ENCODE results near the gene XKR7. TPM values are rescaled to one million over a fixed set of nuclear protein-coding genes. Genes with fewer than 3 reads are reported as not detected.
"Not testable (repeated sequence)": the region's sequence is repeated elsewhere in the genome, so short reads cannot be mapped to it uniquely, and the experiment has no call there.

The XKR7 gene
- total RNA-seq, 1 experiment from 2014 or later, result 1.3 TPM

DNA sequence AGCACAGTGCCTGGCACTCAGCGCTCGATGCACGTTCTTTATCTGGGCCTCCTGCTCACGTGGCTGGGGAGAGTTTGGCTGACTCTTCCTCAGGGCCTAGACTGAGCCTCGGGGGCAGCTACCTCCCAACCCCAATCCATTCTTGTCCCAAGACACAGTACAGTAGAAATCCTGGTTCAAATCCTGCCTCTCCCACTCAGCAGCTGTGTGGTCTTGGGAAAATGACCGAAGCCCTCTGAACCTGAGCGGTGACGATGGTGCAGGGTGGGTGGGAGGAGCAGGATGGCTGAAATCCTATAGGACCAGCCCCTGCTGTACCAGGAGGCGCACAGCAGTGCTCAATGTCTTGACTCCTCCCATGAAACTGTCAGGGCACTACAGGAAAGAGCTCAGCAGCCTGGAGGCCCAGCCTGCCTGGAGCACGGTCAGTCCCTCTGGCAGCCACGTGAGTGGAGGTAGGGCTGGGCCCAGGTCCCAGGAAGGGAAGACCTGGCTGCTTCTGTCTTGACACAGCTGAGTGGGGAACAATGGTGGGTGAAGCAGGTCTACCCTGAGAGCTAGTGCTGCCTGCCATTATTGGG is 47.6 kb upstream of the XKR7 start:
- H2BK120ac ChIP-seq (ENCODE audit: low read depth, low read length, poor library complexity, severe bottlenecking), result no peak overlapping the region
- H3K4me2 ChIP-seq (ENCODE audit: insufficient read depth, insufficient read length, low read length), result no peak overlapping the region
- H2AK5ac ChIP-seq (ENCODE audit: insufficient read length, low read length), result no peak overlapping the region
- no peak overlapping the region for H3K4ac ChIP-seq (ENCODE audit: low read depth, low read length)
- H3K4me1 ChIP-seq (ENCODE audit: insufficient read depth, low read length), result no peaks in the 10 kb centered on the region; the same call in 1 of the 2 replicates
- peak; percentile 75 for DNase-seq
- H3K27me3 Mint-ChIP-seq (ENCODE audit: low read depth), result peaks cover 2% of the 10 kb centered on the region
- no peaks in the 10 kb centered on the region for H3K9me3 ChIP-seq (ENCODE audit: control insufficient read depth, low read depth, low read length)
- H3K4me3 Mint-ChIP-seq, result 0 out of 5 replicates have a peak overlapping the region, but pooled peaks of 1 of the 2 experiments have one; percentile 47
- H3K23ac ChIP-seq (ENCODE audit: insufficient read length, low read depth, low read length), result no peak overlapping the region
- no peak overlapping the region for H3K9ac ChIP-seq (ENCODE audit: extremely low read depth, insufficient read length, low read length)
- peaks cover 0 to 9% (median 0%) of the 10 kb centered on the region in 3 experiments; a peak in 1 of 7 replicates for H3K36me3 Mint-ChIP-seq (ENCODE audit: insufficient read depth in 1 of 3, low read depth in 3 of 3)
- peaks cover 50 to 53% of the 10 kb centered on the region in 2 experiments for H3K4me1 Mint-ChIP-seq
- H3T11ph ChIP-seq (ENCODE audit: low read length), result no peak overlapping the region
- no peak overlapping the region for H4K91ac ChIP-seq (ENCODE audit: insufficient read length, low read depth, low read length)
- no peak overlapping the region for H3K18ac ChIP-seq (ENCODE audit: insufficient read length, low read depth, low read length)
- H3K79me1 ChIP-seq (ENCODE audit: insufficient read depth, low read depth, low read length, poor library complexity, severe bottlenecking), result no peaks in the 10 kb centered on the region
- H4K20me1 ChIP-seq (ENCODE audit: control insufficient read depth, insufficient read depth, insufficient read length), result no peaks in the 10 kb centered on the region
- no peak overlapping the region for H3K56ac ChIP-seq (ENCODE audit: insufficient read length, low read depth, low read length)
- H2AFZ ChIP-seq (ENCODE audit: low read length), result no peak overlapping the region
- peak overlapping the region; percentile 54; the same call in 1 of the 2 replicates for H3K14ac ChIP-seq (ENCODE audit: insufficient read depth, low read length)
- H3K23me2 ChIP-seq (ENCODE audit: insufficient read length, low read depth, low read length, poor library complexity, severe bottlenecking), result no peaks in the 10 kb centered on the region
- H2BK12ac ChIP-seq (ENCODE audit: insufficient read length, low read depth, low read length), result no peak overlapping the region
- no peak overlapping the region for H3K27ac ChIP-seq (ENCODE audit: insufficient read length, low read depth, low read length)
- no peak overlapping the region for H2BK5ac ChIP-seq (ENCODE audit: insufficient read length, low read length)
- no peak overlapping the region for H2BK15ac ChIP-seq (ENCODE audit: low read depth, low read length)
- H4K8ac ChIP-seq (replicated peaks; ENCODE audit: insufficient read length, low read depth, low read length), result no peak overlapping the region
- no peaks in the 10 kb centered on the region for H3K27me3 ChIP-seq (ENCODE audit: insufficient read depth, low read length)
- TF ChIP-seq, protein P1, sequence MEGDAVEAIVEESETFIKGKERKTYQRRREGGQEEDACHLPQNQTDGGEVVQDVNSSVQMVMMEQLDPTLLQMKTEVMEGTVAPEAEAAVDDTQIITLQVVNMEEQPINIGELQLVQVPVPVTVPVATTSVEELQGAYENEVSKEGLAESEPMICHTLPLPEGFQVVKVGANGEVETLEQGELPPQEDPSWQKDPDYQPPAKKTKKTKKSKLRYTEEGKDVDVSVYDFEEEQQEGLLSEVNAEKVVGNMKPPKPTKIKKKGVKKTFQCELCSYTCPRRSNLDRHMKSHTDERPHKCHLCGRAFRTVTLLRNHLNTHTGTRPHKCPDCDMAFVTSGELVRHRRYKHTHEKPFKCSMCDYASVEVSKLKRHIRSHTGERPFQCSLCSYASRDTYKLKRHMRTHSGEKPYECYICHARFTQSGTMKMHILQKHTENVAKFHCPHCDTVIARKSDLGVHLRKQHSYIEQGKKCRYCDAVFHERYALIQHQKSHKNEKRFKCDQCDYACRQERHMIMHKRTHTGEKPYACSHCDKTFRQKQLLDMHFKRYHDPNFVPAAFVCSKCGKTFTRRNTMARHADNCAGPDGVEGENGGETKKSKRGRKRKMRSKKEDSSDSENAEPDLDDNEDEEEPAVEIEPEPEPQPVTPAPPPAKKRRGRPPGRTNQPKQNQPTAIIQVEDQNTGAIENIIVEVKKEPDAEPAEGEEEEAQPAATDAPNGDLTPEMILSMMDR (conservative IDR thresholded peaks at IDR 0.05), result no peak
- H3K27ac Mint-ChIP-seq, result peak overlapping the region in 1 of 3 experiments; percentile 23; a peak in 1 of 7 replicates
- peaks cover 0 to 11% of the 10 kb centered on the region in 2 experiments; a peak in 1 of 5 replicates for H3K9me3 Mint-ChIP-seq
- no peak overlapping the region for H2BK20ac ChIP-seq (ENCODE audit: low read depth, low read length, poor library complexity, severe bottlenecking)
- H4K5ac ChIP-seq (ENCODE audit: insufficient read length, low read depth, low read length), result no peak overlapping the region
- no peaks in the 10 kb centered on the region for H3K79me2 ChIP-seq (ENCODE audit: insufficient read depth, low read length)
- no CpG with 5 or more reads among the region's 11 CpGs for WGBS (ENCODE audit: extremely low coverage, insufficient read length, low lambda C conversion rate)

DNA sequence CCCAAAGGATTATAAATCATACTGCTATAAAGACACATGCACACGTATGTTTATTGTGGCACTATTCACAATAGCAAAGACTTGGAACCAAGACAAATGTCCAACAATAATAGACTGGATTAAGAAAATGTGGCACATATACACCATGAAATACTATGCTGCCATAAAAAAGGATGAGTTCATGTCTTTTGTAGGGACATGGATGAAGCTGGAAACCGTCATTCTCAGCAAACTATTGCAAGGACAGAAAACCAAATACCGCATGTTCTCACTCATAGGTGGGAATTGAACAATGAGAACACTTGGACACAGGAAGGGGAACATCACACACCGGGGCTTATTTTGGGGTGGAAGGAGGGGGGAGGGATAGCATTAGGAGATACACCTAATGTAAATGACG is 46.5 kb upstream of the XKR7 start:
- not testable (repeated sequence) for H2AFZ ChIP-seq (ENCODE audit: low read length); H2BK120ac ChIP-seq (ENCODE audit: low read depth, low read length, poor library complexity, severe bottlenecking); H3K4me3 Mint-ChIP-seq; H3K27ac Mint-ChIP-seq; H2BK15ac ChIP-seq (ENCODE audit: low read depth, low read length); H2BK5ac ChIP-seq (ENCODE audit: insufficient read length, low read length); H3K23me2 ChIP-seq (ENCODE audit: insufficient read length, low read depth, low read length, poor library complexity, severe bottlenecking); H3K56ac ChIP-seq (ENCODE audit: insufficient read length, low read depth, low read length); H4K20me1 ChIP-seq (ENCODE audit: control insufficient read depth, insufficient read depth, insufficient read length); DNase-seq; H4K8ac ChIP-seq (replicated peaks; ENCODE audit: insufficient read length, low read depth, low read length); H4K91ac ChIP-seq (ENCODE audit: insufficient read length, low read depth, low read length); H3T11ph ChIP-seq (ENCODE audit: low read length); H3K36me3 Mint-ChIP-seq (ENCODE audit: insufficient read depth in 1 of 3, low read depth in 3 of 3); H2BK12ac ChIP-seq (ENCODE audit: insufficient read length, low read depth, low read length); H3K27me3 ChIP-seq (ENCODE audit: insufficient read depth, low read length); H3K4me1 ChIP-seq (ENCODE audit: insufficient read depth, low read length); H3K27ac ChIP-seq (ENCODE audit: insufficient read length, low read depth, low read length); H3K9me3 ChIP-seq (ENCODE audit: control insufficient read depth, low read depth, low read length); H3K18ac ChIP-seq (ENCODE audit: insufficient read length, low read depth, low read length); H3K79me1 ChIP-seq (ENCODE audit: insufficient read depth, low read depth, low read length, poor library complexity, severe bottlenecking); H3K4ac ChIP-seq (ENCODE audit: low read depth, low read length); H4K5ac ChIP-seq (ENCODE audit: insufficient read length, low read depth, low read length); H3K9ac ChIP-seq (ENCODE audit: extremely low read depth, insufficient read length, low read length); H3K4me2 ChIP-seq (ENCODE audit: insufficient read depth, insufficient read length, low read length); H3K79me2 ChIP-seq (ENCODE audit: insufficient read depth, low read length); H3K23ac ChIP-seq (ENCODE audit: insufficient read length, low read depth, low read length); H3K14ac ChIP-seq (ENCODE audit: insufficient read depth, low read length); H2BK20ac ChIP-seq (ENCODE audit: low read depth, low read length, poor library complexity, severe bottlenecking); H2AK5ac ChIP-seq (ENCODE audit: insufficient read length, low read length); H3K27me3 Mint-ChIP-seq (ENCODE audit: low read depth)
- peaks cover 52 to 58% of the 10 kb centered on the region in 2 experiments for H3K4me1 Mint-ChIP-seq
- WGBS (ENCODE audit: extremely low coverage, insufficient read length, low lambda C conversion rate), result no CpG with 5 or more reads among the region's 5 CpGs
- H3K9me3 Mint-ChIP-seq, result peaks cover 0 to 11% of the 10 kb centered on the region in 2 experiments; a peak in 1 of 5 replicates

All from H9 (cell line).